Liver (tissue), 9 donors: ENCODE data around the gene KTN1. TPM values are rescaled to one million over a fixed set of nuclear protein-coding genes. Genes with fewer than 3 reads are reported as not detected.

Experiments used
- DNase-seq: peaks from one replicate; pipeline ENCODE4 v3.0.0-alpha.2; 2017; ENCODE audit warnings: low spot score
- H3K27ac ChIP-seq, 2 donors: one replicate each; pipeline ENCODE4 v1.7.0; 2013; ENCODE audit warnings: inconsistent platforms in 2 of 2, low read length in 2 of 2, control low read depth in 1 of 2, low read depth in 1 of 2, mild to moderate bottlenecking in 1 of 2
- H3K27me3 ChIP-seq, 4 donors: one replicate each; pipeline versions ENCODE4 v1.6.1 to v1.7.0; 2013; ENCODE audit warnings: low read length in 3 of 4, inconsistent platforms in 1 of 4, mild to moderate bottlenecking in 1 of 4, moderate library complexity in 1 of 4; ENCODE audit not compliant: control insufficient read depth in 4 of 4, insufficient read depth in 4 of 4
- H3K36me3 ChIP-seq, 4 donors: one replicate each; pipeline versions ENCODE4 v1.6.1 to v1.7.0; 2013; ENCODE audit warnings: low read length in 3 of 4, mild to moderate bottlenecking in 3 of 4, low read depth in 1 of 4, moderate library complexity in 1 of 4; ENCODE audit not compliant: control insufficient read depth in 4 of 4, insufficient read depth in 3 of 4
- H3K4me1 ChIP-seq, 4 donors: one replicate each; pipeline versions ENCODE4 v1.6.1 to v1.7.0; 2013; ENCODE audit warnings: low read length in 3 of 4, mild to moderate bottlenecking in 3 of 4, moderate library complexity in 1 of 4; ENCODE audit not compliant: control insufficient read depth in 4 of 4, insufficient read depth in 4 of 4
- H3K4me3 ChIP-seq, 3 donors: one replicate each; pipeline versions ENCODE4 v1.6.1 to v1.7.0; 2013; ENCODE audit warnings: low read length in 3 of 3, control low read depth in 1 of 3, low read depth in 1 of 3, mild to moderate bottlenecking in 1 of 3
- H3K9ac ChIP-seq, 2 donors: one replicate each; pipeline ENCODE4 v1.7.0; 2013; ENCODE audit warnings: low read length in 2 of 2, mild to moderate bottlenecking in 2 of 2, moderate library complexity in 2 of 2, control low read depth in 1 of 2, low read depth in 1 of 2
- H3K9me3 ChIP-seq, 4 donors: one replicate each; pipeline versions ENCODE4 v1.6.1 to v1.7.0; 2013; ENCODE audit warnings: low read length in 3 of 4; ENCODE audit not compliant: control insufficient read depth in 4 of 4
- EGR1 ChIP-seq, 2 donors: IDR thresholded peaks; 2 replicates each; pipeline ENCODE4 v1.6.1; 2016 to 2018; ENCODE audit warnings: antibody characterized with exemption in 2 of 2, low read depth in 2 of 2
- FOXA1 ChIP-seq: IDR thresholded peaks from 2 replicates; pipeline ENCODE4 v1.6.1; 2016; ENCODE audit warnings: antibody characterized with exemption
- FOXA2 ChIP-seq: IDR thresholded peaks from 2 replicates; pipeline ENCODE4 v1.6.1; 2016; ENCODE audit warnings: antibody characterized with exemption
- GABPA ChIP-seq, 2 donors: IDR thresholded peaks in 1 of 2; conservative IDR thresholded peaks in 1 of 2; 2 replicates each; pipeline ENCODE4 v1.6.1; 2016; ENCODE audit warnings: antibody characterized with exemption in 2 of 2, mild to moderate bottlenecking in 1 of 2, moderate library complexity in 1 of 2
- HNF4A ChIP-seq, 2 donors: conservative IDR thresholded peaks; 2 replicates each; pipeline ENCODE4 v1.6.1; 2016; ENCODE audit warnings: antibody characterized with exemption in 2 of 2, mild to moderate bottlenecking in 2 of 2
- HNF4G ChIP-seq: IDR thresholded peaks from 2 replicates; pipeline ENCODE4 v1.6.1; 2016; ENCODE audit warnings: antibody characterized with exemption
- JUND ChIP-seq, 2 donors: IDR thresholded peaks; 2 replicates each; pipeline ENCODE4 v1.6.1; 2016; ENCODE audit warnings: antibody characterized with exemption in 2 of 2
- MAX ChIP-seq: IDR thresholded peaks from 2 replicates; pipeline ENCODE4 v1.6.1; 2016; ENCODE audit warnings: antibody characterized with exemption
- NR2F2 ChIP-seq: IDR thresholded peaks from 2 replicates; pipeline ENCODE4 v1.6.1; 2016; ENCODE audit warnings: antibody characterized with exemption
- RXRA ChIP-seq, 2 donors: IDR thresholded peaks; 2 replicates each; pipeline ENCODE4 v1.6.1; 2017 to 2018; ENCODE audit warnings: antibody characterized with exemption in 2 of 2, mild to moderate bottlenecking in 1 of 2
- SP1 ChIP-seq: IDR thresholded peaks from 2 replicates; pipeline ENCODE4 v1.6.1; 2018; ENCODE audit warnings: antibody characterized with exemption, mild to moderate bottlenecking
- TAF1 ChIP-seq: conservative IDR thresholded peaks from 2 replicates; pipeline ENCODE4 v1.6.1; 2016; ENCODE audit warnings: antibody characterized with exemption, mild to moderate bottlenecking
- YY1 ChIP-seq: IDR thresholded peaks from 2 replicates; pipeline ENCODE4 v1.6.1; 2016; ENCODE audit warnings: antibody characterized with exemption, mild to moderate bottlenecking
- ZBTB33 ChIP-seq: IDR thresholded peaks from 2 replicates; pipeline ENCODE4 v1.6.1; 2016; ENCODE audit warnings: antibody characterized with exemption
- WGBS: extraction: QIAGEN DNeasy Blood & Tissue Kit; methylation state at CpG from one replicate; pipeline ENCODE4 v1.1.7; 2013; 5-methylcytosine and 5-hydroxymethylcytosine counted together
- polyA plus RNA-seq, 2 donors: library from polyadenylated mRNA; stranded (reverse) in 1 of 2; unstranded in 1 of 2; fragments of 200-250 nt in 1 of 2; fragments of >200 nt in 1 of 2; fragmentation: Nextera tagmentation in 1 of 2; extraction: Ambion mirVana in 1 of 2; gene quantifications; one replicate each; pipeline versions ENCODE4 v1.2.1 to v1.2.3, GENCODE V29; 2013 to 2015
- total RNA-seq, 2 donors: library from RNA; depleted of rRNA; stranded (reverse); fragments of >200 nt; gene quantifications; one replicate each; pipeline ENCODE4 v1.2.3, GENCODE V29; 2014
- TF ChIP-seq, protein P1 (sequence below): fragments of 150-350 bp; IDR thresholded peaks from 2 replicates; pipeline ENCODE4 v1.5.1; 2017; ENCODE audit warnings: improper control_type of control experiment, low read depth, low read length; ENCODE audit not compliant: missing input control
- TF ChIP-seq, protein P2 (sequence below): IDR thresholded peaks from 2 replicates; pipeline ENCODE4 v1.6.1; 2016; ENCODE audit warnings: antibody characterized with exemption
- TF ChIP-seq, protein P3 (sequence below): IDR thresholded peaks from 2 replicates; pipeline ENCODE4 v1.6.1; 2016; ENCODE audit warnings: antibody characterized with exemption, mild to moderate bottlenecking
- donor health status: healthy.
- donor health status: healthy.
- donor health status: healthy.
- donor health status: healthy.
- donor health status: healthy.

The KTN1 gene
- total and polyA plus RNA-seq, 4 donors = 34.9 to 141 (median 59.6) TPM

DNA sequence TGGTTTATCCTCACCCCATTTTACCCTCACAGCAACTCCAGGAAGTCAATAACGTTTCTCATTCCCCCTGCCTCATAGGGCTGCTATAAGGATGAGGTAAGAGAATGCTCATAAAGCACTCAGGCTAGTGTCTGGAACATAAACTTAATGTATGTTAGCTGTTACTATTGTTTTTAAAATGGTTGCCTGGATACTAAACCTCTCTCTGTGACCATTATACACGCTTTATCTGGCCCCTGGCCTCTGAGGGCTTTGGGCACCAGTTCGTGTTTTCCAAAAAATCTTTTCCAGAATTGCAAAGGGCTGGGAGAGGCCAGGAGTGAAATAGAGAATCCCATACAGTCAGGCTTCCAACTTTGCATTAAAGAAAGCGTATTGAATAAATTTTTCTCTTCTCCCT is 113.9 kb downstream of the KTN1 start:
- Histone ChIP-seq H3K4me1 (no peaks in the 10 kb centered on the region), H3K27ac (no peak overlapping the region), H3K27me3 (no peaks in the 10 kb centered on the region), H3K9me3 (no peaks in the 10 kb centered on the region), H3K36me3 (no peaks in the 10 kb centered on the region), H3K4me3 (no peak overlapping the region), H3K9ac (no peak overlapping the region)
- WGBS = 92% methylated on average over 4 of the region's 4 CpGs
- TF ChIP-seq JUND (IDR thresholded peaks at IDR 0.05) (no peak), MAX (no peak), FOXA2 (no peak), TAF1 (no peak), HNF4A (conservative IDR thresholded peaks at IDR 0.05) (no peak), RXRA (IDR thresholded peaks at IDR 0.05) (no peak), EGR1 (IDR thresholded peaks at IDR 0.05; ENCODE audit: low read depth in 2 of 2) (no peak), NR2F2 (no peak), SP1 (no peak), GABPA (IDR thresholded peaks at IDR 0.05 in 1 of 2, conservative IDR thresholded peaks at IDR 0.05 in 1 of 2) (no peak), YY1 (no peak), HNF4G (no peak), ZBTB33 (no peak), FOXA1 (no peak)
- TF ChIP-seq, protein P1, sequence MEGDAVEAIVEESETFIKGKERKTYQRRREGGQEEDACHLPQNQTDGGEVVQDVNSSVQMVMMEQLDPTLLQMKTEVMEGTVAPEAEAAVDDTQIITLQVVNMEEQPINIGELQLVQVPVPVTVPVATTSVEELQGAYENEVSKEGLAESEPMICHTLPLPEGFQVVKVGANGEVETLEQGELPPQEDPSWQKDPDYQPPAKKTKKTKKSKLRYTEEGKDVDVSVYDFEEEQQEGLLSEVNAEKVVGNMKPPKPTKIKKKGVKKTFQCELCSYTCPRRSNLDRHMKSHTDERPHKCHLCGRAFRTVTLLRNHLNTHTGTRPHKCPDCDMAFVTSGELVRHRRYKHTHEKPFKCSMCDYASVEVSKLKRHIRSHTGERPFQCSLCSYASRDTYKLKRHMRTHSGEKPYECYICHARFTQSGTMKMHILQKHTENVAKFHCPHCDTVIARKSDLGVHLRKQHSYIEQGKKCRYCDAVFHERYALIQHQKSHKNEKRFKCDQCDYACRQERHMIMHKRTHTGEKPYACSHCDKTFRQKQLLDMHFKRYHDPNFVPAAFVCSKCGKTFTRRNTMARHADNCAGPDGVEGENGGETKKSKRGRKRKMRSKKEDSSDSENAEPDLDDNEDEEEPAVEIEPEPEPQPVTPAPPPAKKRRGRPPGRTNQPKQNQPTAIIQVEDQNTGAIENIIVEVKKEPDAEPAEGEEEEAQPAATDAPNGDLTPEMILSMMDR = no peak
- TF ChIP-seq, protein P2, sequence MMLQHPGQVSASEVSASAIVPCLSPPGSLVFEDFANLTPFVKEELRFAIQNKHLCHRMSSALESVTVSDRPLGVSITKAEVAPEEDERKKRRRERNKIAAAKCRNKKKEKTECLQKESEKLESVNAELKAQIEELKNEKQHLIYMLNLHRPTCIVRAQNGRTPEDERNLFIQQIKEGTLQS = no peak
- TF ChIP-seq, protein P3, sequence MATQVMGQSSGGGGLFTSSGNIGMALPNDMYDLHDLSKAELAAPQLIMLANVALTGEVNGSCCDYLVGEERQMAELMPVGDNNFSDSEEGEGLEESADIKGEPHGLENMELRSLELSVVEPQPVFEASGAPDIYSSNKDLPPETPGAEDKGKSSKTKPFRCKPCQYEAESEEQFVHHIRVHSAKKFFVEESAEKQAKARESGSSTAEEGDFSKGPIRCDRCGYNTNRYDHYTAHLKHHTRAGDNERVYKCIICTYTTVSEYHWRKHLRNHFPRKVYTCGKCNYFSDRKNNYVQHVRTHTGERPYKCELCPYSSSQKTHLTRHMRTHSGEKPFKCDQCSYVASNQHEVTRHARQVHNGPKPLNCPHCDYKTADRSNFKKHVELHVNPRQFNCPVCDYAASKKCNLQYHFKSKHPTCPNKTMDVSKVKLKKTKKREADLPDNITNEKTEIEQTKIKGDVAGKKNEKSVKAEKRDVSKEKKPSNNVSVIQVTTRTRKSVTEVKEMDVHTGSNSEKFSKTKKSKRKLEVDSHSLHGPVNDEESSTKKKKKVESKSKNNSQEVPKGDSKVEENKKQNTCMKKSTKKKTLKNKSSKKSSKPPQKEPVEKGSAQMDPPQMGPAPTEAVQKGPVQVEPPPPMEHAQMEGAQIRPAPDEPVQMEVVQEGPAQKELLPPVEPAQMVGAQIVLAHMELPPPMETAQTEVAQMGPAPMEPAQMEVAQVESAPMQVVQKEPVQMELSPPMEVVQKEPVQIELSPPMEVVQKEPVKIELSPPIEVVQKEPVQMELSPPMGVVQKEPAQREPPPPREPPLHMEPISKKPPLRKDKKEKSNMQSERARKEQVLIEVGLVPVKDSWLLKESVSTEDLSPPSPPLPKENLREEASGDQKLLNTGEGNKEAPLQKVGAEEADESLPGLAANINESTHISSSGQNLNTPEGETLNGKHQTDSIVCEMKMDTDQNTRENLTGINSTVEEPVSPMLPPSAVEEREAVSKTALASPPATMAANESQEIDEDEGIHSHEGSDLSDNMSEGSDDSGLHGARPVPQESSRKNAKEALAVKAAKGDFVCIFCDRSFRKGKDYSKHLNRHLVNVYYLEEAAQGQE = no peak
- DNase-seq = no peak

DNA sequence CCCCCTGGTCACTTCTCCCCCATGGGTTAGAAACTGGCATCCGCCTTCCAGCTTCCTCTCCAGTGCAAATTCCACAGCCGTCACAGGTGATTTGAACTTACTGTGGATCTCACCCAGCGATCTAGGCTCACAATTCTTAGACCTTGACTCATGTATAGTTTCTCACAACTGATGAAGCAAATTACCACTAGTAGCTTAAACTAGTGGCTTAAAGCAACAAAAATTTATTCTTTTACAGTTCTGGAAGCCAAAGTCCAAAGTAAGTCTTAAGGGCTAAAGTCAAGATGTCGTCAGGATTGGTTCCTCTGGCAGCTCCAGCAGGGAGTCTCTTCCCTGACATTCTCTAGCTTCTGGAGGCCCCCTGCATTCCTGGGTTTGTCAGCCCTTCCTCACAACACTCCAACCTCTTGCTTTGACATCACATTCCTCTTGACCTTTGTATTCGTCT is 117.4 kb downstream of the KTN1 start:
- Histone ChIP-seq H3K4me1 (no peaks in the 10 kb centered on the region), H3K4me3 (no peak overlapping the region), H3K9me3 (no peaks in the 10 kb centered on the region), H3K27me3 (no peaks in the 10 kb centered on the region), H3K36me3 (no peaks in the 10 kb centered on the region), H3K9ac (no peak overlapping the region), H3K27ac (no peak overlapping the region)
- no peak for DNase-seq
- TF ChIP-seq RXRA (IDR thresholded peaks at IDR 0.05) = no peak
- TF ChIP-seq, protein P3 = no peak
- WGBS = 85% methylated on average over 5 of the region's 5 CpGs
